Prostate gland (tissue), 2 donors: ENCODE data around the gene SFRP5. TPM values are rescaled to one million over a fixed set of nuclear protein-coding genes. Genes with fewer than 3 reads are reported as not detected.

Experiments
- DNase-seq: peaks from one replicate; pipeline ENCODE4 v3.0.0-alpha.2; 2019; ENCODE audit warnings: low spot score
- H3K27ac ChIP-seq, 2 donors: fragments of 200-600 bp; sonication (generic); 2 replicates each; pipeline ENCODE4 v1.5.1; 2017 to 2019
- H3K27me3 ChIP-seq: fragments of 200-600 bp; sonication (generic); replicated peaks from 2 replicates; pipeline ENCODE4 v1.5.1; 2019; ENCODE audit not compliant: insufficient read depth
- H3K36me3 ChIP-seq, 2 donors: fragments of 200-600 bp; sonication (generic); 1 replicate in 1 of 2; 2 replicates in 1 of 2; pipeline versions ENCODE4 v1.5.1 to v1.8.1; 2017 to 2019
- H3K4me1 ChIP-seq: fragments of 200-600 bp; sonication (generic); replicated peaks from 2 replicates; pipeline ENCODE4 v1.5.1; 2019
- H3K4me3 ChIP-seq, 2 donors: fragments of 200-600 bp; sonication (generic); 2 replicates each; pipeline ENCODE4 v1.5.1; 2017 to 2019
- H3K9me3 ChIP-seq: fragments of 200-600 bp; sonication (generic); 2 replicates; pipeline ENCODE4 v1.5.1; 2017
- CTCF ChIP-seq, 4 experiments: fragments of 200-600 bp in 2 of 4; fragments of 450-650 bp in 2 of 4; sonication (generic) in 2 of 4; IDR thresholded peaks; 1 replicate in 3 of 4; 2 replicates in 1 of 4; pipeline ENCODE4 v1.5.1; 2016 to 2019; ENCODE audit warnings: antibody characterized with exemption in 4 of 4, mild to moderate bottlenecking in 2 of 4, moderate library complexity in 2 of 4
- POLR2A ChIP-seq: fragments of 450-650 bp; IDR thresholded peaks from one replicate; pipeline ENCODE4 v1.6.1; 2016; ENCODE audit warnings: antibody characterized with exemption, mild to moderate bottlenecking
- POLR2AphosphoS5 ChIP-seq: sonication (generic); formaldehyde crosslinking; IDR thresholded peaks from one replicate; pipeline ENCODE4 v1.6.1; 2017; ENCODE audit warnings: antibody characterized with exemption
- WGBS: methylation state at CpG from one replicate; pipeline ENCODE4 v1.1.5; 2018; 5-methylcytosine and 5-hydroxymethylcytosine counted together
- intact Hi-C: fragments of 100-400 bp; cut with DNase I; formaldehyde crosslinking; loops from one replicate; pipeline ENCODE4 v1.14.2; 2022
- total RNA-seq, 2 donors: library from RNA; depleted of rRNA; stranded (reverse); fragments of >200 nt; gene quantifications; one replicate each; pipeline ENCODE4 v1.1.0, GENCODE V29; 2016

Gene SFRP5
- total RNA-seq = 1 to 10 TPM in 1 of 2 donors, under 1 TPM in 1; 0.23 to 3.2 TPM

GRCh38 chr10:97771913-97772823 lies at the start of gene SFRP5:
Gene SFRP5, minus strand, starts transcription at chr10:97771999. Its CDS starts 166 bp downstream, at chr10:97771833.
- TF ChIP-seq POLR2AphosphoS5 = no peak
- TF ChIP-seq POLR2A = no peak
- TF ChIP-seq CTCF (IDR thresholded peaks at IDR 0.05) = no peak
- H3K4me3 ChIP-seq = no peak within 1 kb of the TSS
- no peak within 1 kb of the TSS for H3K27ac ChIP-seq
- H3K4me1 ChIP-seq = no peaks in the 10 kb centered on the region
- WGBS = 20% methylated on average over 27 of the region's 44 CpGs
- H3K9me3 ChIP-seq = no peaks in the 10 kb centered on the region
- peaks cover 19% of the 10 kb centered on the region for H3K27me3 ChIP-seq
- DNase-seq = no peak
- no peaks in the 10 kb centered on the region for H3K36me3 ChIP-seq
- intact Hi-C loops = no loop called here

GRCh38 chr10:97820096-97820704 lies 48.4 kb upstream of the SFRP5 start:
- Histone ChIP-seq H3K27ac (no peak overlapping the region), H3K4me1 (no peaks in the 10 kb centered on the region), H3K4me3 (no peak overlapping the region), H3K36me3 (no peaks in the 10 kb centered on the region), H3K9me3 (no peaks in the 10 kb centered on the region), H3K27me3 (peaks cover 2% of the 10 kb centered on the region)
- no peak for TF ChIP-seq POLR2AphosphoS5
- TF ChIP-seq POLR2A = no peak
- TF ChIP-seq CTCF (IDR thresholded peaks at IDR 0.05) = no peak
- DNase-seq = no peak
- intact Hi-C loops = no loop called here
- 91% methylated on average over 8 of the region's 8 CpGs for WGBS

GRCh38 chr10:97818572-97818971 lies 46.8 kb upstream of the SFRP5 start:
- no peak for DNase-seq
- Histone ChIP-seq H3K27ac (no peak overlapping the region), H3K27me3 (peaks cover 2% of the 10 kb centered on the region), H3K4me1 (no peaks in the 10 kb centered on the region), H3K4me3 (no peak overlapping the region), H3K36me3 (no peaks in the 10 kb centered on the region), H3K9me3 (no peaks in the 10 kb centered on the region)
- TF ChIP-seq POLR2AphosphoS5 (no peak), CTCF (IDR thresholded peaks at IDR 0.05) (no peak), POLR2A (no peak)
- intact Hi-C loops = no loop called here

GRCh38 chr10:97816609-97817008 lies 44.8 kb upstream of the SFRP5 start:
- DNase-seq = no peak
- WGBS = 74% methylated on average over 4 of the region's 4 CpGs
- Histone ChIP-seq H3K27me3 (peaks cover 2% of the 10 kb centered on the region), H3K4me3 (no peak overlapping the region), H3K9me3 (no peaks in the 10 kb centered on the region), H3K36me3 (no peaks in the 10 kb centered on the region), H3K27ac (no peak overlapping the region), H3K4me1 (no peaks in the 10 kb centered on the region)
- TF ChIP-seq CTCF (IDR thresholded peaks at IDR 0.05) (no peak), POLR2AphosphoS5 (no peak), POLR2A (no peak)
- intact Hi-C loops = no loop called here
